Nucleus accumbens (tissue), 56 donors: Measurements from ENCODE around the gene RASSF9.

Source experiments
- DNase-seq, 56 donors: peaks; one replicate each; lab custom pipeline; 2025; lab: John Stamatoyannopoulos, UW

RASSF9 gene

GRCh38 chr12:85823436-85824180, 12.6 kb downstream of the RASSF9 start:
- DNase-seq = no peak

GRCh38 chr12:85821759-85822158, 14.4 kb downstream of the RASSF9 start:
- DNase-seq = no peak

GRCh38 chr12:85821206-85821605, 15.0 kb downstream of the RASSF9 start:
- DNase-seq = no peak

GRCh38 chr12:85820101-85820500, 16.1 kb downstream of the RASSF9 start:
- no peak for DNase-seq

- no peak for DNase-seq
Measured at GRCh38 chr12:85814741-85815140, 21.5 kb downstream of the RASSF9 start.

- no peak for DNase-seq
Measured at GRCh38 chr12:85814071-85814470, 22.1 kb downstream of the RASSF9 start.

- DNase-seq = no peak
Measured at GRCh38 chr12:85809500-85809899, 26.7 kb downstream of the RASSF9 start.

GRCh38 chr12:85807730-85808129, 28.5 kb downstream of the RASSF9 start:
- DNase-seq = no peak

- DNase-seq = no peak
Measured at GRCh38 chr12:85805654-85806053, 30.6 kb downstream of the RASSF9 start.

- no peak for DNase-seq
Measured at GRCh38 chr12:85804663-85805062, 31.5 kb downstream of the RASSF9 start.

- DNase-seq = no peak
Measured at GRCh38 chr12:85803923-85804322, 32.3 kb downstream of the RASSF9 start.

GRCh38 chr12:85803231-85803630, 33.0 kb downstream of the RASSF9 start:
- no peak for DNase-seq

GRCh38 chr12:85798122-85798521, 38.1 kb downstream of the RASSF9 start:
- DNase-seq = no peak

- no peak for DNase-seq
Measured at GRCh38 chr12:85796001-85796400, 40.2 kb downstream of the RASSF9 start.

GRCh38 chr12:85794531-85794930, 41.7 kb downstream of the RASSF9 start:
- DNase-seq = no peak

- no peak for DNase-seq
Measured at GRCh38 chr12:85784096-85784720, 52.0 kb downstream of the RASSF9 start.

GRCh38 chr12:85782711-85783110, 53.5 kb downstream of the RASSF9 start:
- no peak for DNase-seq

GRCh38 chr12:85781766-85782165, 54.4 kb downstream of the RASSF9 start:
- no peak for DNase-seq

GRCh38 chr12:85779768-85780167, 56.4 kb downstream of the RASSF9 start:
- DNase-seq = no peak

GRCh38 chr12:85775091-85775490, 61.1 kb downstream of the RASSF9 start:
- no peak for DNase-seq

- no peak for DNase-seq
Measured at GRCh38 chr12:85765453-85765869, 70.7 kb downstream of the RASSF9 start.

- no peak for DNase-seq
Measured at GRCh38 chr12:85759623-85760022, 76.6 kb downstream of the RASSF9 start.
